Measurements from ENCODE around the gene ADCY5. TPM values are rescaled to one million over a fixed set of nuclear protein-coding genes. Genes with fewer than 3 reads are reported as not detected.

Gene ADCY5
- total RNA-seq, 6 experiments from 2014 or later: 0.09 to 0.95 (median 0.19) TPM

DNA sequence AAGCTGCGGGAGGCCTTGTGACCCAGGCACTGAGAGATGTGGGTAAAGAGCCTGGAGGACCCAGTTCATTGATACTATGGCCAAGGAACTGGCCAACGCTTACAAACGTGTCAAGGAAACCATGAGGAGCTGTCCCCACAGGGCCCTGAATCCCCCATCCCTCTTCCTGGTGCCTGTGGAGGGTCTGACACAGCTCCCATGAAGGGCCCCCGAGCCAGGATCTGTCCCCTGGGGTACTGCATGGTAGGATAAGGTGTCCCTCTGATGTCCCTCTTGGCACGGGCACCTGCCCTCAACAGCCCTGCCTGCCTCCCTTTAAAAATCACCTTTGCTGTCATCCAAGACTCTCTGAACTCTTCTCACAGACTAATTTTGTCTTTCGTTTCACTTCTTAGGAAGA, 122.4 kb downstream of the ADCY5 start:
- TF ChIP-seq, protein P1, sequence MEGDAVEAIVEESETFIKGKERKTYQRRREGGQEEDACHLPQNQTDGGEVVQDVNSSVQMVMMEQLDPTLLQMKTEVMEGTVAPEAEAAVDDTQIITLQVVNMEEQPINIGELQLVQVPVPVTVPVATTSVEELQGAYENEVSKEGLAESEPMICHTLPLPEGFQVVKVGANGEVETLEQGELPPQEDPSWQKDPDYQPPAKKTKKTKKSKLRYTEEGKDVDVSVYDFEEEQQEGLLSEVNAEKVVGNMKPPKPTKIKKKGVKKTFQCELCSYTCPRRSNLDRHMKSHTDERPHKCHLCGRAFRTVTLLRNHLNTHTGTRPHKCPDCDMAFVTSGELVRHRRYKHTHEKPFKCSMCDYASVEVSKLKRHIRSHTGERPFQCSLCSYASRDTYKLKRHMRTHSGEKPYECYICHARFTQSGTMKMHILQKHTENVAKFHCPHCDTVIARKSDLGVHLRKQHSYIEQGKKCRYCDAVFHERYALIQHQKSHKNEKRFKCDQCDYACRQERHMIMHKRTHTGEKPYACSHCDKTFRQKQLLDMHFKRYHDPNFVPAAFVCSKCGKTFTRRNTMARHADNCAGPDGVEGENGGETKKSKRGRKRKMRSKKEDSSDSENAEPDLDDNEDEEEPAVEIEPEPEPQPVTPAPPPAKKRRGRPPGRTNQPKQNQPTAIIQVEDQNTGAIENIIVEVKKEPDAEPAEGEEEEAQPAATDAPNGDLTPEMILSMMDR (IDR thresholded peaks at IDR 0.05): no peak
- no peak for DNase-seq
- Mint-ChIP-seq H3K27me3 (ENCODE audit: insufficient read depth) (peaks cover 45% of the 10 kb centered on the region), H3K36me3 (ENCODE audit: low read depth) (no peaks in the 10 kb centered on the region), H3K27ac (no peak overlapping the region), H3K4me1 (ENCODE audit: low read depth) (no peaks in the 10 kb centered on the region), H3K9me3 (no peaks in the 10 kb centered on the region), H3K4me3 (no peak overlapping the region)

DNA sequence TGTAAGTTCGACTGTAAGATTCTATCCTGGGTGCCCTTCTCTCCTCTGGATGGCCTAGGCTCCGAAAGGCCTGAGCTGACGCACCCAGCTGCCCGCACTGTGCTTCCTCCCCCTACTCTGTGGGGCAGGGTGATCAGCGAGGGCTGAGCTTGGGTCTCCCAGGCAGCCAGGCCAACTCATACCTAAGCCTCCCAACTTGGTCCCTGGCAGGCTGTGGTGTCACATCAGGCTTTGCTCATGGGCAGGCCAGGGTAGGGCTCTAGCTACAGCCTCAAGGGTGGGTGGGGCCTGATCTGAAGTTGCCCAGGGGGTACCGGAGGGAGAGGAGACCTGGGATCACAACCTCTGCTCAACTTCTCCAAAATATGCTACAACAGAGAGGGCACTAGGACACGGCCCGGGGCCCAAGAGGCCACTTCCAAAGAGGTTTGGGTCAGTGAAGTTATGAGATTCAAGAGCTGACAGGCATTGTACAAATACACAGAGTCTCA, 123.1 kb downstream of the ADCY5 start:
- no peak for DNase-seq
- Mint-ChIP-seq H3K27ac (no peak overlapping the region), H3K4me1 (ENCODE audit: low read depth) (no peaks in the 10 kb centered on the region), H3K27me3 (ENCODE audit: insufficient read depth) (peaks cover 52% of the 10 kb centered on the region), H3K4me3 (no peak overlapping the region), H3K9me3 (no peaks in the 10 kb centered on the region), H3K36me3 (ENCODE audit: low read depth) (no peaks in the 10 kb centered on the region)
- TF ChIP-seq, protein P1 (IDR thresholded peaks at IDR 0.05): no peak

DNA sequence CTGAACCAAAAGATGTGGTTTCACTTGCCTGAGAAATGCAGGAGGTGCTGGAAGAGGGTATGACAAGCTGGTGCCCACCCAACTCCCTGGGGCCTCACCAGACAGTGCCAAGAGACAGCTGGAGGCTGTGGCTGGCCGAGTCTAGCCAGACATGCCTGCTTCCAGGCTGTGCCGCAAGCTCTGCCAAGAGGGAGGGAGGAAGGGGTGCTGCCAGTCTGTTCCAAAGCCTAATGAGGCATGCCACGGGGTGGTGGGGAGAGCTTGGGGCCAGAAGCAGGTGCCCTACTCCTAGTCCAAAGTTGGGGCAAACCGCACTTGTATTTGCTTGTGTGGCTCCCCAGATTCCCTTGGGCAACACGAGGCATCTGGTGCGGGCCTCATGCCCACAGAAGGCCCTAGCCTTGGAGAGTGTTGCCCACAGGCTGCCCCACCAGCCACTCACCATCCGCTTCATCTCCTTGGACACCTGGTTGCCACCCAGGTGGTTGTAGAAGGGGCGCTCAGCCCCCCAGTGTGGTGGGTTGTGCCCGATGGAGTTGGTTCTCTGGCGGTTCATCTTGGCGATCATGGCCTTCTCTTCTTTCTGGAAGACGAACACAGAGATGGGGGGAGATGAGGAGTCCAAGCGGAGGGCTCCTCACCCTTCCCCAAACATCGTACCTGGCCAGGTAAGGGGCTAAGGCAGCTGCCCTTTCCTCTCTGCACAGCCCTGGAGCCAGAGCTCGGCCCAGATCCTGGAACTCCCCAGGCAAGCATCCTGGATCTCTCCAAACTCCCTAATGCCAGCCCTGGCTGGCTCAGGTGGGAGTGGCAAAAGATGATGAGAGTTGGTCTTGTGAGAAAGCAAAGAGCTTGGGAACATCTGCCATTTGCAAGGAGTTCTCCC, 123.8 kb downstream of the ADCY5 start:
- no peak for DNase-seq
- no peak overlapping the region for H3K4me3 Mint-ChIP-seq
- peaks cover 52% of the 10 kb centered on the region for H3K27me3 Mint-ChIP-seq (ENCODE audit: insufficient read depth)
- no peaks in the 10 kb centered on the region for H3K4me1 Mint-ChIP-seq (ENCODE audit: low read depth)
- TF ChIP-seq, protein P1 (IDR thresholded peaks at IDR 0.05): no peak
- H3K27ac Mint-ChIP-seq: no peak overlapping the region
- H3K9me3 Mint-ChIP-seq: no peaks in the 10 kb centered on the region
- H3K36me3 Mint-ChIP-seq (ENCODE audit: low read depth): no peaks in the 10 kb centered on the region

DNA sequence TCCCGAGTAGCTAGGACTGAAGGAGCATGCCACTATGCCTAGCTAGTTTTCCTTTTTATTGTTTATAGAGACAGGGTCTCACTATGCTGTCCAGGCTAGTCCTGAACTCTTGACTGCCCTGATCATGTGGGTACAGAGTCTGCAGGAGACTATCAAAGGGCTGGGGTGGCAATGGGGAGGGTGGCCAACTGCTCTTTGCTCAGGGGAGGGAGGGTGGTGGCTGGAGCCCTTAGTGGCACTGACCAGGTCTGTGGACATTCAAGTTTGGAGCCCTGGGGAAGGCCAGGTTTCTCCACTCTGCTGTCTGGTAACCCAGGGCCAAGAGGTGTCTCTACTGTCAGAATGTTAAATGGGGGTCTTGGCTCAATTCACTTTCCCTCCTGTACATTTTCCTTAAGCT, 125.1 kb downstream of the ADCY5 start:
- TF ChIP-seq, protein P1 (IDR thresholded peaks at IDR 0.05): no peak
- Mint-ChIP-seq H3K27ac (no peak overlapping the region), H3K4me3 (no peak overlapping the region)

DNA sequence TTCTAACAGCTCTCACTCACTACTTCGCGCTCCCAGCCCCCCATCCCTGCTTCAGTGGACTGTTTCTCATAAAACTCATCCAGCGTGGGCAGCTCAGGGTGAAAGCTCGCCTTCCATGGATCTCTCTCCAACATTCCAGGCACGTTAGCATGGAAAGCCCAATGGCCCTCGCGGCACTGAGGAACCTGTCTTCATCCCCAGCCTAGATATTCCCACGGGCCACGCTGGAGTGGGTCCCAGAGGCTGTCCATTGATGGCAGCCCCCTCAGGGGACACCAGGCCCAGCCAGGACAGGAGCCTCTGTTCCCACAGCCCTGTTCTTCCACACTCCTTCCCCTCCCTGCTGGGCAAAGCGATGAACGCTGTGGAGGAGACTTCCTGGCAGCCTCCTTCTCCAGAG, 126.0 kb downstream of the ADCY5 start:
- no peak for DNase-seq
- no peak overlapping the region for H3K27ac Mint-ChIP-seq
- H3K9me3 Mint-ChIP-seq: no peaks in the 10 kb centered on the region
- no peaks in the 10 kb centered on the region for H3K4me1 Mint-ChIP-seq (ENCODE audit: low read depth)
- TF ChIP-seq, protein P1 (IDR thresholded peaks at IDR 0.05): no peak
- H3K27me3 Mint-ChIP-seq (ENCODE audit: insufficient read depth): peaks cover 55% of the 10 kb centered on the region
- no peak overlapping the region for H3K4me3 Mint-ChIP-seq
- H3K36me3 Mint-ChIP-seq (ENCODE audit: low read depth): no peaks in the 10 kb centered on the region

More for the DNA sequence above, 125.1 kb downstream of the ADCY5 start:
- H3K9me3 Mint-ChIP-seq: no peaks in the 10 kb centered on the region
- peaks cover 49% of the 10 kb centered on the region for H3K27me3 Mint-ChIP-seq (ENCODE audit: insufficient read depth)
- no peaks in the 10 kb centered on the region for H3K4me1 Mint-ChIP-seq (ENCODE audit: low read depth)
- DNase-seq: no peak
- H3K36me3 Mint-ChIP-seq (ENCODE audit: low read depth): no peaks in the 10 kb centered on the region

Measured in HFFc6 (cell line).